ENCODE data around the gene PPP1R15A.
"Not testable (repeated sequence)": the region's sequence is repeated elsewhere in the genome, so short reads cannot be mapped to it uniquely, and the experiment has no call there.

Gene PPP1R15A

DNA sequence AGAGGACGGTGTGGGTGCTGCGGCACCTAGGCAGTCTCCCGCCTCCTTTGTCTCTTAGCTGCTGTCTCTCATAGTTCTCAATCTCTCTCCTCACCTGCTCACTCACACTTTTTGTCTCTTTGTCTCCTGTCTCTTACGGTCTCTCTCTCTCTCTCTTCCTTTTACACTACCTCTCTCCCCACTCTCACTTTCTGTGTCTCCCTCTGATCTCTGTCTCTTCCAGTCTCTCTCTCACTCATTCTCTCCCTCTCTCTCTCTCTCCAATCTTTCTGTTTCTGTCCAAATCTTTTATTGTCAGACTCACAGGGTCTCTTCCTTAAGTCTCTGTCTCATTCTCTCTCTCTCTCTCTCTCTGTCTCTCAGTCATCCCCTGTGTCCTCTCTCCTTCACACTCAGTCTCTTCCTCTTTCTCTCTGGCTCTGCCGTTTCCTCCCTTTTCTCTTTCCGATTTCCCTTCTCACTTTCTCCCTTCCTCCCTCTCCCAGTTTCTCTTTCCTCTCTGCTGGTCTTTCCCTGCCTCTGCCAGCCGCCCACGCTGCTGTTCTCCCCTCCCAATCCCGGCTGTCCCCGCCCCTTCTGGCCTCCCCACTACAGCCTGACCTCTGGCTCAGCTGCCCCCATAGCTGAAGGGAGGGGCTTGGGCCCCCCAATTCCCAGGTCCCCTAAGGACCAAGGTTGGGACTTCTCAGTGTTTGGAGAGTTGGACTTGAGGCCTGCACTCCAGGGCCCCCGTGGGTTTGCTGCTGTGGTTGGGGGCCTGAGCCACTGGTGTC, 3.9 kb upstream of the PPP1R15A start, which contains the start of gene PLEKHA4:
TSS of gene PLEKHA4 (minus strand) at position 504 of the 773 bp plus-strand sequence. CDS start 997 bp downstream, outside the sequence.
- H3K9me3 Mint-ChIP-seq: no peaks in the 10 kb centered on the region
- peaks cover 6% of the 10 kb centered on the region for H3K36me3 Mint-ChIP-seq
- H3K4me1 Mint-ChIP-seq: peaks cover 18% of the 10 kb centered on the region
- H3K4me3 Mint-ChIP-seq: no peak within 1 kb of the TSS
- H3K27me3 Mint-ChIP-seq: peaks cover 8% of the 10 kb centered on the region
- ATAC-seq (ENCODE audit: low read depth) (no peak), DNase-seq (ENCODE audit: low spot score in 2 of 2) (no peak)
- H3K27ac Mint-ChIP-seq: no peak within 1 kb of the TSS

DNA sequence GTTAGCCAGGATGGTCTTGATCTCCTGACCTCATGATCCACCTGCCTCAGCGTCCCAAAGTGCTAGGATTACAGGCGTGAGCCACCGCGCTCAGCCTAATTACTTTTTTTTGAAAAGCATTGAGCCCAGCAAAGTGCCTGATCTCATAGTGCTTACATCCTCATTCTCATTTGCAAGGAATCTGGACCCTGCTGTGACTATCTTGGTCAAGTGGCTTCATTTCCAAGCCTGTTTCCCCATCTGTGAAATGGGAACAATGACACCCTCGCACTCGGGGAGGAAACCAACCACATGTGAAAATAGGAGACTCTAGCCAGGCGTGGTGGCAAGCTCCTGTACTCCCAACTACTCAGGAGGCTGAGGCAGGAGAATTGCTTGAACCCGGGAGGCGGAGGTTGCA, 2.2 kb upstream of the PPP1R15A start:
- Mint-ChIP-seq H3K4me3 (no peak overlapping the region), H3K27ac (no peak overlapping the region), H3K9me3 (no peaks in the 10 kb centered on the region), H3K27me3 (peaks cover 6% of the 10 kb centered on the region), H3K36me3 (peaks cover 18% of the 10 kb centered on the region), H3K4me1 (peaks cover 32% of the 10 kb centered on the region)
- ATAC-seq (ENCODE audit: low read depth) (no peak), DNase-seq (ENCODE audit: low spot score in 2 of 2) (no peak)

DNA sequence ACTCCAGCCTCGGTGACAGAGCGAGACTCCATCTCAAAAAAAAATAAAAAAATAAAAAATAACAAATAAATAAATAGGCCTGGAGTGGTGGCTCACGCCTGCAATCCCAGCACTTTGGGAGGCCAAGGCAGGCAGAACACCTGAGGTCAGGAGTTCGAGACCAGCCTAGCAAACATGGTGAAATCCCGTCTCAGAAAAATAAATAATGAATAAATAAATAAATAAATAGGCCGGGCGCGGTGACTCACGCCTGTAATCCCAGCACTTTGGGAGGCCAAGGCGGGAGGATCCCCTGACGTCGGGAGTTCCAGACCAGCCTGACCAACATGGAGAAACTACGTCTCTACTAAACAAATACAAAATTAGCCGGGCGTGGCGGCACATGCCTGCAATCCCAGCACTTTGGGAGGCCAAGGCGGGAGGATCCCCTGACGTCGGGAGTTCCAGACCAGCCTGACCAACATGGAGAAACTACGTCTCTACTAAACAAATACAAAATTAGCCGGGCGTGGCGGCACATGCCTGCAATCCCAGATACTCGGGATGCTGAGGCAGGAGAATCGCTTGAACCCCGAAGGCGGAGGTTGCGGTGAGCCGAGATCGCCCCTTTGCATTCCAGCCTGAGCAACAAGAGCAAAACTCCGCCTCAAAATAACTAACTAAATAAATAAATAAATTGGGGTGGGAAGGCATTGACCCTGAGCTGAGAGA, 595 bp upstream of the PPP1R15A start:
- H3K36me3 Mint-ChIP-seq: peaks cover 22% of the 10 kb centered on the region
- not testable (repeated sequence) for H3K9me3 Mint-ChIP-seq; ATAC-seq (ENCODE audit: low read depth); DNase-seq (ENCODE audit: low spot score in 2 of 2); H3K27me3 Mint-ChIP-seq
- peak overlapping the region; percentile 100 for H3K27ac Mint-ChIP-seq
- peaks cover 37% of the 10 kb centered on the region for H3K4me1 Mint-ChIP-seq
- peak overlapping the region; percentile 95 for H3K4me3 Mint-ChIP-seq

DNA sequence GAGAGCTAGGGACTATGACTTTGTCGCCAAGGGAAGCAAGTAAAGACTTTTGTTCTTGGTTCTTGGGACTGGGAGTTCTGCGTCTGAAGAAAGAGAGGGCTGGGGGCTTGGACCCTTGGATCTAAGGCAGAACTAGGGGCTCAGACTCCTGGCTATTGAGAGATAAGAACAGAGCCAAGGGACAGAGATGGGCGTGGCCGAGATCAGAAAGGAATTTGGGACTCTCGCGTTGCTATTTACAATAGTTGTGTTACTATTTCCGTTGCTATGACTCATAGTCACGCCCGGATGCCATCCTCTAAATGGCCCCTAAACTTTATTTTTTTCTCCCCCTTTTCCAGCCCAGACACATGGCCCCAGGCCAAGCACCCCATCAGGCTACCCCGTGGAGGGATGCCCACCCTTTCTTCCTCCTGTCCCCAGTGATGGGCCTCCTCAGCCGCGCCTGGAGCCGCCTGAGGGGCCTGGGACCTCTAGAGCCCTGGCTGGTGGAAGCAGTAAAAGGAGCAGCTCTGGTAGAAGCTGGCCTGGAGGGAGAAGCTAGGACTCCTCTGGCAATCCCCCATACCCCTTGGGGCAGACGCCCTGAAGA, 759 bp downstream of the PPP1R15A start:
- Mint-ChIP-seq H3K27ac (peak overlapping the region; percentile 100), H3K9me3 (no peaks in the 10 kb centered on the region), H3K36me3 (peaks cover 27% of the 10 kb centered on the region), H3K27me3 (peaks cover 4% of the 10 kb centered on the region), H3K4me1 (peaks cover 35% of the 10 kb centered on the region), H3K4me3 (peak overlapping the region; percentile 95)
- DNase-seq (ENCODE audit: low spot score in 2 of 2) (peak; percentile 68 to 77), ATAC-seq (ENCODE audit: low read depth) (peak; percentile 39)

DNA sequence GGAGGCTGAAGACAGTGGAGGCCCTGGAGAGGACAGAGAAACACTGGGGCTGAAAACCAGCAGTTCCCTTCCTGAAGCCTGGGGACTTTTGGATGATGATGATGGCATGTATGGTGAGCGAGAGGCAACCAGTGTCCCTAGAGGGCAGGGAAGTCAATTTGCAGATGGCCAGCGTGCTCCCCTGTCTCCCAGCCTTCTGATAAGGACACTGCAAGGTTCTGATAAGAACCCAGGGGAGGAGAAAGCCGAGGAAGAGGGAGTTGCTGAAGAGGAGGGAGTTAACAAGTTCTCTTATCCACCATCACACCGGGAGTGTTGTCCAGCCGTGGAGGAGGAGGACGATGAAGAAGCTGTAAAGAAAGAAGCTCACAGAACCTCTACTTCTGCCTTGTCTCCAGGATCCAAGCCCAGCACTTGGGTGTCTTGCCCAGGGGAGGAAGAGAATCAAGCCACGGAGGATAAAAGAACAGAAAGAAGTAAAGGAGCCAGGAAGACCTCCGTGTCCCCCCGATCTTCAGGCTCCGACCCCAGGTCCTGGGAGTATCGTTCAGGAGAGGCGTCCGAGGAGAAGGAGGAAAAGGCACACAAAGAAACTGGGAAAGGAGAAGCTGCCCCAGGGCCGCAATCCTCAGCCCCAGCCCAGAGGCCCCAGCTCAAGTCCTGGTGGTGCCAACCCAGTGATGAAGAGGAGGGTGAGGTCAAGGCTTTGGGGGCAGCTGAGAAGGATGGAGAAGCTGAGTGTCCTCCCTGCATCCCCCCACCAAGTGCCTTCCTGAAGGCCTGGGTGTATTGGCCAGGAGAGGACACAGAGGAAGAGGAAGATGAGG, 1.5 kb downstream of the PPP1R15A start:
- Mint-ChIP-seq H3K9me3 (no peaks in the 10 kb centered on the region), H3K27ac (peak overlapping the region; percentile 100), H3K27me3 (no peaks in the 10 kb centered on the region), H3K4me3 (peak overlapping the region; percentile 95), H3K4me1 (peaks cover 30% of the 10 kb centered on the region), H3K36me3 (peaks cover 27% of the 10 kb centered on the region)
- ATAC-seq (ENCODE audit: low read depth) (no peak), DNase-seq (ENCODE audit: low spot score in 2 of 2) (no peak)

DNA sequence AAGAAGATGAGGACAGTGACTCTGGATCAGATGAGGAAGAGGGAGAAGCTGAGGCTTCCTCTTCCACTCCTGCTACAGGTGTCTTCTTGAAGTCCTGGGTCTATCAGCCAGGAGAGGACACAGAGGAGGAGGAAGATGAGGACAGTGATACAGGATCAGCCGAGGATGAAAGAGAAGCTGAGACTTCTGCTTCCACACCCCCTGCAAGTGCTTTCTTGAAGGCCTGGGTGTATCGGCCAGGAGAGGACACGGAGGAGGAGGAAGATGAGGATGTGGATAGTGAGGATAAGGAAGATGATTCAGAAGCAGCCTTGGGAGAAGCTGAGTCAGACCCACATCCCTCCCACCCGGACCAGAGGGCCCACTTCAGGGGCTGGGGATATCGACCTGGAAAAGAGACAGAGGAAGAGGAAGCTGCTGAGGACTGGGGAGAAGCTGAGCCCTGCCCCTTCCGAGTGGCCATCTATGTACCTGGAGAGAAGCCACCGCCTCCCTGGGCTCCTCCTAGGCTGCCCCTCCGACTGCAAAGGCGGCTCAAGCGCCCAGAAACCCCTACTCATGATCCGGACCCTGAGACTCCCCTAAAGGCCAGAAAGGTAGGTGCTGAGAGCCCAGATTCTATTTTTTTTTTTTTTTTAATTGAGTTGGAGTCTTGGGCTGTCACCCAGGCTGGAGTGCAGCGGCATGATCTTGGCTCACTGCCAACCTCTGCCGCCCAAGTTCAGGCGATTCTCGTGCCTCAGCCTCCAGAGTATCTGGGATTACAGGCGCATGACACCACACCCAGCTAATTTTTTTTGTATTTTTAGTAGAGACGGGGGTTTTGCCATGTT, 2.3 kb downstream of the PPP1R15A start:
- H3K4me1 Mint-ChIP-seq: peaks cover 30% of the 10 kb centered on the region
- H3K9me3 Mint-ChIP-seq: no peaks in the 10 kb centered on the region
- H3K27me3 Mint-ChIP-seq: no peaks in the 10 kb centered on the region
- peak overlapping the region; percentile 100 for H3K27ac Mint-ChIP-seq
- H3K36me3 Mint-ChIP-seq: peaks cover 27% of the 10 kb centered on the region
- peak overlapping the region; percentile 95 for H3K4me3 Mint-ChIP-seq
- no peak for DNase-seq (ENCODE audit: low spot score in 2 of 2)
- peak; percentile 3 for ATAC-seq (ENCODE audit: low read depth)

DNA sequence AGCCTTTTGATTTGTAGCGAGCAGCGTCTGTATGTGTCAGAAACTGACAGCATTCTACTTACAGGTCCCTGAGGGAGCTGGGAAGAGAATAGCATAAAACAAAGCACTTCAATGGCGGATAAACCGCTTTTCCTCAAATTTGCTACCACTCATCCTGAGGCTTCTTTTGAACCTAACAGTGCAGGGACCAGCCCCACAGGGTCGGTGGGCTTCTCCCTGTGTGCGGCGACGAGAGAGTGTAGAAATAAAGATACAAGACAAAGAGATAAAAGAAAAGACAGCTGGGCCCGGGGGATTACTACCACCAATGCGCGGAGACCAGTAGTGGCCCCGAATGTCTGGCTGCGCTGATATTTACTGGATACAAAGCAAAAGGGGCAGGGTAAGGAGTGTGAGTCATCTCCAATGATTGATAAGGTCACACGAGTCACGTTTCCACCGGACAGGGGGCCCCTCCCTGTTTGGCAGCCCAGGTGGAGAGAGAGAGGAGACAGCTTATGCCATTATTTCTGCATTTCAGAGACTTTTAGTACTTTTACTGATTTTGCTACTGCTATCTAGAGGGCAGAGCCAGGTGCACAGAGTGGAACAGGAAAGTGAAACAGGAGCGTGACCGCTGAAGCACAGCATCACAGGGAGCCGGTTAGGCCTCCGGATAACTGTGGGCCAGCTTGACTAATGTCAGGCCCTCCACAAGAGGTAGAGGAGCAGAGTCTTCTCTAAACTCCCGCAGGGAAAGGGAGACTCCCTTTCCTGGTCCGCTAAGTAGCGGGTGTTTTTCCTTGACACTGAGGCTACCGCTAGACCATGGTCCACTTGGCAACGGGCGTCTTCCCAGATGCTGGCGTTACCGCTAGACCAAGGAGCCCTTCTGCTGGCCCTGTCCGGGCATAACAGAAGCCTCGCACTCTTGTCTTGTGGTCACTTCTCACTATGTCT, 4.1 kb downstream of the PPP1R15A start:
- ATAC-seq (ENCODE audit: low read depth) (peak; percentile 3), DNase-seq (ENCODE audit: low spot score in 2 of 2) (peak in 1 of 2 donors; percentile 70)
- H3K27me3 Mint-ChIP-seq, H3K9me3 Mint-ChIP-seq: not testable (repeated sequence)
- peak overlapping the region; percentile 100 for H3K27ac Mint-ChIP-seq
- H3K4me1 Mint-ChIP-seq: peaks cover 33% of the 10 kb centered on the region
- peak overlapping the region; percentile 95 for H3K4me3 Mint-ChIP-seq
- peaks cover 27% of the 10 kb centered on the region for H3K36me3 Mint-ChIP-seq

DNA sequence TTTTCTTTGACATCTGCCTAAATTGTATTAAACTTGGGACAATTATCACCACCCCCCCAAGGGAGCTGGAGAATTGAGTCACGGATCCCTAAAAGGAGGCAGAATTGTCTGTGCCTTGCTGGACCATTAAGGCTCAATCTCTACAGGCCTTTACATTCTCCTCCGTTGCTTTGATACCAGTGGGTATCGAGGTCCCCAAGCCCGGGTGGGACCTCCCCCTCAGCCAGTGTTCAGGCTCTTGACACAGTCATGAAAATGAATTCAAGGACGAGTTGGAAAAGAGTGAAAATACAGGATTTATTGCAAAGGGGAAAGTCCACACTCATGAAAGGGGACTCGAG, 5.6 kb downstream of the PPP1R15A start:
- H3K9me3 Mint-ChIP-seq: no peaks in the 10 kb centered on the region
- H3K4me3 Mint-ChIP-seq: no peak overlapping the region
- peak overlapping the region; percentile 100 for H3K27ac Mint-ChIP-seq
- H3K36me3 Mint-ChIP-seq: peaks cover 25% of the 10 kb centered on the region
- no peaks in the 10 kb centered on the region for H3K27me3 Mint-ChIP-seq
- DNase-seq (ENCODE audit: low spot score in 2 of 2) (no peak), ATAC-seq (ENCODE audit: low read depth) (no peak)
- H3K4me1 Mint-ChIP-seq: peaks cover 32% of the 10 kb centered on the region

DNA sequence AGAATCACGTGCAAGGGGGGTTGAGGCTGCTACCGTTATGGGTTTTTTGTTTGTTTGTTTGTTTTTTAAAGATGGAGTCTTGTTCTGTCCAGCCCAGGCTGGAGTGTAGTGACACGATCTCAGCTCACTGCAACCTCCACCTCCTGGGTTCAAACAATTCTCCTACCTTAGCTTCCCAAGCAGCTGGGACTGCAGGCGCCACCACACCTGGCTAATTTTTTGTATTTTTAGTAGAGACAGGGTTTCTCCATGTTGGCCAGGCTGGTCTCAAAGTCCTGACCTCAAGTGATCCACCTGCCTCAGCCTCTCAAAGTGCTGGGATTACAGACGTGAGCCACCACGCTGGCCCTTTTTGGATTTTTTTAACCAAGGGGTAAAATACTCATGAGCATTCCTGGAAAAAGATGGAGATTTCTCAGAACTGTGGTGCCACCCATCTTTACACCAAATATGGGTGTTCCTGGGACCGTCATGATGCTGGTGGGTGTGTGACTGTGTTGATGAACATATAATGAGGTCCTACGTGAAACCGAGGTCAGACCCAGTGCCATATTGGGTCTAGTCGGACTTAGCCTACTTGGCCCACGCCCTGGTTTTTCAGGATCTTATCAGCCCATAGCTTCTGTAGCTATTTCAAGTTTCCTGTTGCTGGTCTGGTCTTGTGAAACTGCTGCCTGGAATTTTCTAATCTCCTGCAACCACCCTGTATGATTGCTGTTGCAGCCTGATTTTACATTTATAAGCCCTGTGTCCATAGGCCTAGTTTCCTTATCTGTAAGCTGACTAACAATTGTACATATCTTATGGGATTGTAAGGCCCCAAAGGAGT, 6.2 kb downstream of the PPP1R15A start:
- ATAC-seq (ENCODE audit: low read depth): no peak
- no peak overlapping the region for H3K4me3 Mint-ChIP-seq
- peaks cover 26% of the 10 kb centered on the region for H3K4me1 Mint-ChIP-seq
- H3K36me3 Mint-ChIP-seq: peaks cover 20% of the 10 kb centered on the region
- no peak for DNase-seq (ENCODE audit: low spot score in 2 of 2)
- H3K9me3 Mint-ChIP-seq: no peaks in the 10 kb centered on the region
- peak overlapping the region; percentile 100 for H3K27ac Mint-ChIP-seq
- H3K27me3 Mint-ChIP-seq: no peaks in the 10 kb centered on the region

DNA sequence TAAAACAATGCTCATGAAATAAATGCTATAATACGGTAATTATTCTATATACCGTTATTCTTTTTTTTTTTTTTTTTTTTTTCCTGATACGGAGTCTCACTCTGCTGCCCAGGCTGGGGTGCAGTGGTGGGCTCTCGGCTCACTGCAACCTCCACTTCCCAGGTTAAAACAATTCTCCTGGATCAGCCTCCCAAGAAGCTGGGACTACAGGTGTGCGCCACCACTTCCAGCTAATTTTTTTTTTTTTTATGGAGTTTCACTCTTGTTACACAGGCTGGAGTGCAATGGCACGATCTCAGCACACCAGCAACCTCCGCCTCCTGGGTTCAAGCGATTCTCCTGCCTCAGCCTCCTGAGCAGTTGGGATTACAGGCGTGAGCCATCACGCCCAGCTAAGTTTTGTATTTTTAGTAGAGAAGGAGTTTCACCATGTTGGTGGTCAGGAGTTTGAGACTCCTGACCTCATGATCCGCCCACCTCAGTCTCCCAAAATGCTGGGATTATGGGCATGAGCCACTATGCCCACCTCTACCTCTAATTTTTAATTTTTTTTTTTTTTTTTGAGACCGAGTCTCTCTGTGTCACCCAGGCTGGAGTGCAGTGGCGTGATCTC, 6.9 kb downstream of the PPP1R15A start:
- DNase-seq (ENCODE audit: low spot score in 2 of 2) (no peak), ATAC-seq (ENCODE audit: low read depth) (no peak)
- no peaks in the 10 kb centered on the region for H3K9me3 Mint-ChIP-seq
- no peaks in the 10 kb centered on the region for H3K27me3 Mint-ChIP-seq
- no peak overlapping the region for H3K4me3 Mint-ChIP-seq
- H3K4me1 Mint-ChIP-seq: peaks cover 19% of the 10 kb centered on the region
- peaks cover 13% of the 10 kb centered on the region for H3K36me3 Mint-ChIP-seq
- H3K27ac Mint-ChIP-seq: peak overlapping the region; percentile 100

DNA sequence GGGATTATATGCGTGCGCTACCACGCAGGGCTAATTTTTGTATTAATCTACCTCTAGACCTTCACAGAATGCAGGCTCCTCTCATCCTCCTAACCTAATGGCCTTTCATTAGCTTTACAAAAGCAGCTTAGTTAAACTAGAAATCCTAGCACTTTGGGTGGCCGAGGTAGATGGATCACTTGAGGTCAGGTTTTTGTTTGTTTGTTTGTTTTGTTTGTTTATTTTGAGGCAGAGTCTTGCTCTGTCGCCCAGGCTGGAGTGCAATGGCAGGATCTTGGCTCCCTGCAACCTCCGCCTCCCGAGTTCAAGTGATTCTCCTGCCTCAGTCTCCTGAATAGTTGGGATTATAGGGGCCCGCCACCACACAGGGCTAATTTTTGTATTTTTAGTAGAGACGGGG, 7.5 kb downstream of the PPP1R15A start:
- not testable (repeated sequence) for H3K27me3 Mint-ChIP-seq; H3K4me3 Mint-ChIP-seq; DNase-seq (ENCODE audit: low spot score in 2 of 2); H3K9me3 Mint-ChIP-seq; H3K36me3 Mint-ChIP-seq; ATAC-seq (ENCODE audit: low read depth)
- Mint-ChIP-seq H3K4me1 (peaks cover 14% of the 10 kb centered on the region), H3K27ac (peak overlapping the region; percentile 55)
